GM18858 (cell line): ENCODE measurements around the gene CDKN2C.

Source experiments
- ATAC-seq: cut with Tn5 transposase; IDR thresholded peaks from one replicate; pipeline ENCODE4 v1.9.1; 2021; ENCODE audit not compliant: unreplicated experiment

Gene CDKN2C

DNA sequence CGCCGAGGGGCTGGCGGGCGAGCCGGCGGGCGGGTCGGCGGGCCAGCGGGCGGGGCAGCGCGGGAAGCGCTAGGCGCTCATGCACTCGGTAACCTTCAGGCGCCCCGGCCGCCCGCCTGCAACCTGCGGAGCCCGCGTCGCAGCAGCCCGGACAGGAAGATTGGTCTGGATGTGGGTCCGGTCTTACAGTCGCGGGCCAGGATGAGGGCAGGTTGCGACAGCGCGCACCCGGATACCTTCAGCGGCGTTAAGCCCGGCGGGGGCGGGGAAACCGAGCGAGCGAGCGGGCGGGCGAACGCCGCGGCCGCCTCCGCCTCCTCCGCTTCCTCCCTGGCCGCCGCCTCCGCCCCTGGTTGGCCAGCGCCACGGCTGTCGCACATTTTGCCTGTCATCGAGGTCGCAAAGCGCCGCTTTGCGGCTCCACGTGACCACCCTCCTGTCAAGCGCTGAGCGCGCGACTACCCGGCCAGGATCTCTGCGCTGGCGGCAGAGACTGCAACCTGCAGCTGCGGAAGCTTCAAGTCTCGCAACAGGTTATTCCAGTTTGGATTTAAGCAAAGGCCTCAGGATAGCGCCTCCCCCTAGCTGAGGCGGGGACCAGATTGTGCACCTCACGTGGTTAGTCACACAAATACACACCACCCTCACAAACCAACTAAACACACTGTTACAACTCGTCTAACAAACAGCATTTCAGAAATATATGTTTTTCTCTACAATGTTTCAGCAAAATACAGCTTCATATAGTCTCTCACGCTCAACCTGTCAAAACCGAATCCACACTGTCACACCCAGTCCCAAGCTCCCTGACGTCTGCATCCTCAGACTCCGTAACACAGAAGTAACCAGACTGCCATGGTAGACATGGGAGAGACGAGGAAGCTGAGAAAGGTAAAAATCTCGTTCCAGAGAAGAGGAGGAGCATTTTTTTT is 9.9 kb upstream of the CDKN2C start, which contains the start of gene FAF1:
Gene FAF1, minus strand, starts transcription at position 355 of the 932 bp plus-strand sequence. CDS start 456 bp downstream, outside the sequence.
- peak; percentile 73 for ATAC-seq

- ATAC-seq = no peak
These were observed 5.2 kb upstream of the CDKN2C start for GRCh38 chr1:50964863-50965262.

- no peak for ATAC-seq
These were observed 3.1 kb upstream of the CDKN2C start for GRCh38 chr1:50966991-50967390.

DNA sequence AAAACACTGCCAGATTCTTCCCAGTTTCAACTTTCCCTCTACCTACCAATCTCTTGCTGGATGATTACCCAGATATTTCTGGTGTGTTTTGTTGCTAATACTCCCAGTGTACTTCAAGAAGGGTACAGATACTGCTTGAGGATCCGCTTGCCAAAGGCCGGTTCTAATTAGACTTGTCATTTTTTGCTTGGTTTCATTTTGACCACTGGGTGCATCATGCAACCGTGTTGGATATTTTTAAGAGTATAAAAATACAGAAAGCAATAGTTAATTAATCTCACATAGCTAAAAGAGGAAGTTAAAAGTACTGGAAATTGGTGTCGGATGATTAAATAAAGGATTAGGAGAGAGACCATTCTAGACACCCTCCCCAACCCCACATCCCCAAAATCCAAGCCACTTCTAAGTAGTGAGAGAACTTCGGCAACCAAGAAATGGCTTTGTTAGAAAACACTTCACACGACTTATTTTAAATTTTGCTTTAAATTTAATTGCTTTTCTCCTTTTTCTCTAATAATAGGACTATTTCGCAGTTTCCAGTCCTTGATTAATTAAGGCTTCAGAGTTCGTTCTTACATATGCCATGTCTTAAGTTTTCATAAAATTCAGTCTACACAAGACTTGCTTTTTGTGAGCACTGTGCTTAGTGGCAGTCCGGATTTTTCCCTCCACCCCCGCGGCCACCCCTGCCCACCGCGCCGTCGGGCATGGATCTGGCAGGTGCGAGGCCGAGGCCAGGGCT is 2.5 kb upstream of the CDKN2C start:
- ATAC-seq = no peak

GRCh38 chr1:50968158-50968820 is 1.8 kb upstream of the CDKN2C start:
- peak; percentile 41 for ATAC-seq

- ATAC-seq = peak; percentile 7
These were observed 1.0 kb upstream of the CDKN2C start for GRCh38 chr1:50968821-50969610.

DNA sequence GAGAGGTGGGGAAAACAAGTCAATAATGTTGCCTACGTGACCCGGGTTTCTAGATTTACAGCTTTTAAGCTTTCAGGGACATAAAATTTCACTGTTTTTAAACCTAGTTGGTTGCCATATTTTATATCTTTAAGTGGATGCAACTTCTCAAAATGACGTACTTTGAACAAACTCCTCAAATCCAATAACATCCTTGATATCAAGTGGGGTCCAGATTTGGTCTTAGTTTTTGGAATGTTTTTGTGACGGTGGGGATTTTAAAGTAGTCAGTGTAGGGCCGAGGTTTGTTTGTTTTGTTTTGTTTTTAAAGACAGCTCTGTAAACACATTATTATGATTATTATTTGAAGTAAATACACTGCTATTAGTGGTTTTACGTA is 453 bp downstream of the CDKN2C start:
- ATAC-seq = no peak

DNA sequence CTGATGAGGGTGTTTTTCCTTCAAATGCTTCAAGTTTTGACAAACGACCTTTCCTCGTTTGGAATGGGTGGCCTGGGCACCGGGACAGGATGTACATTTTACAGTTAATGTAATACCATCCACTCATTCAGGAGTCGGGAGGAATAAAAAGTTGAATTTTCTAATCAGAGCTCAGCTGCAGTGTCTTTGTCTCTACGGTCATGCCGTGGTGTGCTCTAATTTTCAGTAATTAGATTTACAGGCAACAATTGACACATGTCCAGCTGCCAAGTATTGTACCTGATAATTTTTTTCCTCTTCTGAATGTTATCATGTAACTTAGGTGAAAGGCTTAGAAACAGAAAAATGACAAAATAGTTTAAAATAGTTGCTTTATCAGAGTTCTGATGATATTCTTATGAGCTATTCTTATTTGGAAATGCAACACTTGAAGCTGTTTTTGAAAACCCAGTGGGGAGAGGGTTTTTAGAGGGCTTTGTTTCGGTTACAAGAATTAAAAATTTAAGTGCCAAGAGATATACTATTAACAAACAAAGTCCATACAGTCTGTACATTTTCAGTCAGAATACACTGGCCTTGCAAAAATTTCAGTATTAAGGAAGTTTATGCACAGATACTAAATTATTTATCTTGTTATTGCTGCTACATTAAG is 1.0 kb downstream of the CDKN2C start:
- no peak for ATAC-seq

DNA sequence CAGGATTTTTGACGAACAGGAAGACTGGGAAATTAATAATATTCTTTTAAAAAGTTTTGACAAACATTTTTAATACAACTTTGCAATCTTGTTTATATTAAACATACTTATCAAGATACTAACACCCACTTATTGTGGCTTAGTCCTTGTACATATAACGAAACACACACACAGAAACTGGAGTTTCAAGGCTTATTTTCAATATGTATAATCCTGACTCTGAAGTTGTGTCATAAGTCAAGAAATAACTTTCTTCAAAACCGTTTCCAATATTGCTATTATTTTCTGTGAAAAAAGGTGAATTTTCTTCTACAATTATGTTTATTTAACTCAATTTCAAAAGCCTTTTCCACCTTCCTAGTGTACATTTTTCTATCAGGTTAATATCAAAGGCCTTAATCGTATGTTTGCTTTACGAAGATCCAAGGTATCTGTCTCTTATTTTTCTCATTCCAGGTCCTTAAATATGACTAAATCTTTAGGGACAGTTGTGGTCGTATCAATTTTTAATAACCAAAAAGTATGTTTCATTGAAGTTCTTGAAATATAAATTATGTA is 1.8 kb downstream of the CDKN2C start:
- no peak for ATAC-seq

DNA sequence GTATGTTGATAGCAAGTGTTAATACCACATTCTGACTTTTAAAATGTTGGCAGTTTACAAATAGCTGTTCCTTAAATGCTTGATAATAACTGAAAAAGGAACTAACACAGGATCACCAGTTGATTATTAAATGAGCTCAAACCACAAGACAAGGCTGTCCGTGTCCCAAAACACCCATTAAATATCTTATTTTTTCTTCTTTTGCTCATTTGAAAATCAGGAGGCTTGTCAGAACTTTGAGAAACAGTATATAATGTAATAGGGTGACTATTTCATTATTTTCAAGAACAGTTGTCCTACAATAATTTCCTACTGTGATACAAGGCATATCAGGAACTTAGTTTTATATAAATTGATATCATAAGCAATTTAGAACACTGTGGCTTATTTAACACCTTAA is 2.7 kb downstream of the CDKN2C start:
- no peak for ATAC-seq

GRCh38 chr1:50973255-50973654 is 3.2 kb downstream of the CDKN2C start:
- no peak for ATAC-seq

DNA sequence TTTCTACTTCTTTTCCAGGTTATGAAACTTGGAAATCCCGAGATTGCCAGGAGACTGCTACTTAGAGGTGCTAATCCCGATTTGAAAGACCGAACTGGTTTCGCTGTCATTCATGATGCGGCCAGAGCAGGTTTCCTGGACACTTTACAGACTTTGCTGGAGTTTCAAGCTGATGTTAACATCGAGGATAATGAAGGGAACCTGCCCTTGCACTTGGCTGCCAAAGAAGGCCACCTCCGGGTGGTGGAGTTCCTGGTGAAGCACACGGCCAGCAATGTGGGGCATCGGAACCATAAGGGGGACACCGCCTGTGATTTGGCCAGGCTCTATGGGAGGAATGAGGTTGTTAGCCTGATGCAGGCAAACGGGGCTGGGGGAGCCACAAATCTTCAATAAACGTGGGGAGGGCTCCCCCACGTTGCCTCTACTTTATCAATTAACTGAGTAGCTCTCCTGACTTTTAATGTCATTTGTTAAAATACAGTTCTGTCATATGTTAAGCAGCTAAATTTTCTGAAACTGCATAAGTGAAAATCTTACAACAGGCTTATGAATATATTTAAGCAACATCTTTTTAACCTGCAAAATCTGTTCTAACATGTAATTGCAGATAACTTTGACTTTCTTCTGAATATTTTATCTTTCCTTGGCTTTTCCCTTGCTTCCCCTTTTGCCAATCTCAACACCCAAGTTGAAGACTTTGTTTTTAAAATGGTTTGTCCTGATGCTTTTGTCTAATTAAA is 4.0 kb downstream of the CDKN2C start:
- ATAC-seq = no peak

GRCh38 chr1:50974618-50974935 is 4.5 kb downstream of the CDKN2C start:
- ATAC-seq = no peak

GRCh38 chr1:50975436-50975835 is 5.4 kb downstream of the CDKN2C start:
- no peak for ATAC-seq

GRCh38 chr1:50976111-50976889 is 6.3 kb downstream of the CDKN2C start:
- ATAC-seq = no peak

GRCh38 chr1:50976890-50977574 is 7.0 kb downstream of the CDKN2C start:
- peak; percentile 41 for ATAC-seq

DNA sequence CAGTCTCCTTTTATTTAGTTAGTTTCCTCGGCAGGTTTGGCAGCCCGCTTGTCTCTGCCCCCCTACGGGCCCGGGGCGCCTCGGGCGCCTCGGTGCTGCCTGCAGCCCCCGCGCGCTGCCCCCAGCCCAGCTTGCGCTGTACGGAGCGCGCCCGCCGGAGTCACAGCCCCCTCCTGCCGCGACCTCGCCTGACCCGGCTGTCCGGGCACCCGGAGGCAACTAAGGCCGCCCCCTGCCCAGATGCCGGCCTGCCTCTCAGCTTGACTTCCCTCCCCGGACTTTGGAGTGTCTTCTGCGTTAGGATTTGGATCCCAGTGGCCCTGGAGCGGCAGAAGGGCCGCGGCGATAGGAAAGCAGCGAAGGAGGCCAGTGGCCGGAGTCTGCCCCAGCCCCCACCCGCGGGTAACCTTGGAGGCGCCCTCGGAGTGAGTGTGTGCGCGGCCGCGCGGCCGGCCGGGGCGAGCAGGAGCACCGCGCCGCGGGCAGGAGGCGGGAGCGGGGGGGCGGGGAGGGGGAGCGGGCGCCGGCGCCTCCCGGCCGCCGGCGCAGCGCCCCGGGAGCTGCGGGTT is 7.6 kb downstream of the CDKN2C start:
- ATAC-seq = peak; percentile 28
